ENCODE results near the gene SLC2A5.
"Not testable (repeated sequence)": the region's sequence is repeated elsewhere in the genome, so short reads cannot be mapped to it uniquely, and the experiment has no call there.

SLC2A5 gene

GRCh38 chr1:9008236-9008635, 61.2 kb downstream of the SLC2A5 start:
- no peak for DNase-seq (ENCODE audit: low read depth in 2 of 2)

- DNase-seq (ENCODE audit: low read depth in 2 of 2) = no peak
Measured at GRCh38 chr1:9006956-9007615, 62.3 kb downstream of the SLC2A5 start.

- no peak for DNase-seq (ENCODE audit: low read depth in 2 of 2)
Measured at GRCh38 chr1:9005395-9005708, 64.1 kb downstream of the SLC2A5 start.

- DNase-seq (ENCODE audit: low read depth in 2 of 2) = peak; percentile 71 to 79
Measured at GRCh38 chr1:9004700-9005394, 64.6 kb downstream of the SLC2A5 start.

- DNase-seq (ENCODE audit: low read depth in 2 of 2) = no peak
Measured at GRCh38 chr1:9004031-9004699, 65.3 kb downstream of the SLC2A5 start.

- not testable (repeated sequence) for DNase-seq (ENCODE audit: low read depth in 2 of 2)
Measured at GRCh38 chr1:9002215-9002560, 67.2 kb downstream of the SLC2A5 start.

GRCh38 chr1:9001534-9002214, 67.8 kb downstream of the SLC2A5 start:
- DNase-seq (ENCODE audit: low read depth in 2 of 2) = not testable (repeated sequence)

GRCh38 chr1:8993962-8994675, 75.3 kb downstream of the SLC2A5 start:
- not testable (repeated sequence) for DNase-seq (ENCODE audit: low read depth in 2 of 2)

GRCh38 chr1:8992936-8993687, 76.3 kb downstream of the SLC2A5 start:
- DNase-seq (ENCODE audit: low read depth in 2 of 2) = no peak

- DNase-seq (ENCODE audit: low read depth in 2 of 2) = no peak
Measured at GRCh38 chr1:8989821-8990220, 79.6 kb downstream of the SLC2A5 start.

GRCh38 chr1:8989061-8989460, 80.4 kb downstream of the SLC2A5 start:
- DNase-seq (ENCODE audit: low read depth in 2 of 2) = no peak

- no peak for DNase-seq (ENCODE audit: low read depth in 2 of 2)
Measured at GRCh38 chr1:8988618-8988967, 80.8 kb downstream of the SLC2A5 start.

GRCh38 chr1:8987881-8988617, 81.4 kb downstream of the SLC2A5 start:
- DNase-seq (ENCODE audit: low read depth in 2 of 2) = peak; percentile 64 to 65

- DNase-seq (ENCODE audit: low read depth in 2 of 2) = no peak
Measured at GRCh38 chr1:8986814-8987190, 82.6 kb downstream of the SLC2A5 start.

GRCh38 chr1:8985915-8986813, 83.3 kb downstream of the SLC2A5 start:
- no peak for DNase-seq (ENCODE audit: low read depth in 2 of 2)
